ENCODE data around the gene TECRL.

Gene TECRL

GRCh38 chr4:64409300-64409699 lies at the start of gene TECRL:
Gene TECRL, minus strand, starts transcription at chr4:64409450. Its CDS starts 99 bp downstream, at chr4:64409351.
- no peak for DNase-seq

- DNase-seq, result no peak
Observed at GRCh38 chr4:64432674-64433073, 23.4 kb upstream of the TECRL start.

- no peak for DNase-seq
Observed at GRCh38 chr4:64430933-64431332, 21.7 kb upstream of the TECRL start.

- no peak for DNase-seq
Observed at GRCh38 chr4:64417974-64418373, 8.7 kb upstream of the TECRL start.

GRCh38 chr4:64407000-64407399 lies 2.2 kb downstream of the TECRL start:
- DNase-seq, result no peak

GRCh38 chr4:64405761-64406160 lies 3.5 kb downstream of the TECRL start:
- DNase-seq, result no peak

GRCh38 chr4:64402684-64403083 lies 6.6 kb downstream of the TECRL start:
- no peak for DNase-seq

GRCh38 chr4:64399313-64400109 lies 9.7 kb downstream of the TECRL start:
- DNase-seq, result no peak

GRCh38 chr4:64394469-64394868 lies 14.8 kb downstream of the TECRL start:
- DNase-seq, result no peak

- no peak for DNase-seq
Observed at GRCh38 chr4:64388252-64388651, 21.0 kb downstream of the TECRL start.

GRCh38 chr4:64385220-64385619 lies 24.0 kb downstream of the TECRL start:
- DNase-seq, result no peak

- no peak for DNase-seq
Observed at GRCh38 chr4:64384237-64385203, 24.7 kb downstream of the TECRL start.

GRCh38 chr4:64368741-64369140 lies 40.5 kb downstream of the TECRL start:
- no peak for DNase-seq

GRCh38 chr4:64361399-64361740 lies 47.9 kb downstream of the TECRL start:
- DNase-seq, result no peak

GRCh38 chr4:64360664-64361398 lies 48.4 kb downstream of the TECRL start:
- DNase-seq, result no peak

GRCh38 chr4:64359489-64359888 lies 49.8 kb downstream of the TECRL start:
- no peak for DNase-seq

- DNase-seq, result no peak
Observed at GRCh38 chr4:64353904-64354303, 55.3 kb downstream of the TECRL start.

- no peak for DNase-seq
Observed at GRCh38 chr4:64341711-64342110, 67.5 kb downstream of the TECRL start.

GRCh38 chr4:64340218-64341110 lies 68.8 kb downstream of the TECRL start:
- DNase-seq, result no peak

- DNase-seq, result no peak
Observed at GRCh38 chr4:64334964-64335363, 74.3 kb downstream of the TECRL start.

- DNase-seq, result no peak
Observed at GRCh38 chr4:64330143-64330542, 79.1 kb downstream of the TECRL start.

GRCh38 chr4:64327237-64327636 lies 82.0 kb downstream of the TECRL start:
- no peak for DNase-seq
